ENCODE results near the gene FHL3. TPM values are rescaled to one million over a fixed set of nuclear protein-coding genes. Genes with fewer than 3 reads are reported as not detected.
A peak's percentile ranks its signal among the peaks of the same experiment; 100 is the strongest.

FHL3 gene
- total and polyA plus RNA-seq, 11 donors = 4.6 to 27.0 (median 11.8) TPM

GRCh38 chr1:38031513-38031866 is 26.2 kb upstream of the FHL3 start:
- no peak for ATAC-seq
- H3K9me3 ChIP-seq = no peaks in the 10 kb centered on the region
- no peaks in the 10 kb centered on the region for H3K27me3 ChIP-seq
- TF ChIP-seq CTCF (IDR thresholded peaks at IDR 0.05) = no peak
- no peak overlapping the region for H3K4me3 ChIP-seq
- H3K27ac ChIP-seq = no peak overlapping the region
- WGBS, 4 donors = 65 to 84% (median 70%) methylated on average over 4 of the region's 4 CpGs
- no peak for DNase-seq
- H3K36me3 ChIP-seq = peaks cover 0 to 7% (median 0%) of the 10 kb centered on the region in 9 donors
- H3K4me1 ChIP-seq = peaks cover 0 to 33% (median 21%) of the 10 kb centered on the region in 12 donors
- intact Hi-C loops (cut with DNase I) = no loop called here

GRCh38 chr1:38030596-38031512 is 25.5 kb upstream of the FHL3 start:
- DNase-seq = no peak
- H3K9me3 ChIP-seq = no peaks in the 10 kb centered on the region
- no peak overlapping the region for H3K4me3 ChIP-seq
- peak overlapping the region in 6 of 12 donors; percentile 49 to 73 (median 66) for H3K27ac ChIP-seq
- peak in 3 of 4 donors; percentile 1 to 25 (median 24) for ATAC-seq
- 68 to 80% (median 75%) methylated on average over 12 to 17 of the region's 17 CpGs for WGBS, 4 donors
- H3K4me1 ChIP-seq = peaks cover 0 to 37% (median 21%) of the 10 kb centered on the region in 12 donors
- TF ChIP-seq POLR2A (IDR thresholded peaks at IDR 0.05) (no peak), CTCF (IDR thresholded peaks at IDR 0.05) (no peak)
- no peaks in the 10 kb centered on the region for H3K27me3 ChIP-seq
- intact Hi-C loops (cut with DNase I) = no loop called here
- peaks cover 0 to 12% (median 5%) of the 10 kb centered on the region in 9 donors for H3K36me3 ChIP-seq

GRCh38 chr1:38029685-38030511 is 24.6 kb upstream of the FHL3 start:
- peak in 2 of 5 donors; percentile 36 to 71 for DNase-seq
- Histone ChIP-seq H3K9me3 (no peaks in the 10 kb centered on the region), H3K27ac (peak overlapping the region in 10 of 12 donors; percentile 2 to 73 (median 56)), H3K4me3 (peak overlapping the region in 1 of 12 donors; percentile 26), H3K4me1 (peaks cover 0 to 37% (median 21%) of the 10 kb centered on the region in 12 donors), H3K36me3 (peaks cover 0 to 22% (median 15%) of the 10 kb centered on the region in 9 donors), H3K27me3 (no peaks in the 10 kb centered on the region)
- TF ChIP-seq POLR2A (IDR thresholded peaks at IDR 0.05) (no peak), CTCF (IDR thresholded peaks at IDR 0.05) (no peak)
- 11 to 21% (median 17%) methylated on average over 11 to 12 of the region's 12 CpGs for WGBS, 4 donors
- intact Hi-C loops (cut with DNase I) = loop anchor here in 8 of 10 donors (1.0 to 10.0 kb wide), 7 partner anchors 40 to 807 kb away; partner anchors contain the start of gene SF3A3 (in 1 of the 8)
- ATAC-seq = peak; percentile 48 to 79 (median 66)

Measured in heart left ventricle (tissue), 16 donors.